ENCODE results near the gene AUTS2.

The AUTS2 gene

GRCh38 chr7:70615066-70615606 is 1016.9 kb downstream of the AUTS2 start:
- TF ChIP-seq CTCF (IDR thresholded peaks at IDR 0.05; ENCODE audit: insufficient read depth, low read length, missing control alignments), result no peak
- DNase-seq (ENCODE audit: low read depth, low spot score), result no peak
- H3K4me3 ChIP-seq (ENCODE audit: low read depth, low read length), result no peak overlapping the region
- ChIA-PET CTCF (interaction anchor here (1.2 to 2.2 kb wide), 2 partner anchors 10 to 14 kb away, joined by 4 to 5 read pairs; no protein-coding TSS in a partner anchor), POLR2A (no interaction called here)

DNA sequence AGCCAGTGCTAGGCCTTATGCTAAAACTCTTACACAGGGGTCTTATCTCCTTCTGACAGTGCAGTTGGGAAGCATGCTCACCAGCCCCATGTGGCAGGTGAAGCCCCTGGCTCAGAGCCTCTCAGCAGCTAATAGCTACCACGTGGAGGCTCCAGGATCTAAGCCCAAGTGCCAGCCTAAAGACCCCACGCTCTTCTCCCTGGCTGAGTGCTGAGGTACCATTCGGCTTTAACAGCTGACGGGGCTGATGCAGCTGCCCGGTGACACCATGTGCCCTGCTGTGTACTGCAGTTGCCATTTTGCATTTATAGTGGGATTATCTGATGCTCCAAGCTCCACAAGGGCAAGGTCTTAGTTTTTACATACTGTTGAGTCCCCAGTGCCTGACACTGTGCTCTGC is 1017.9 kb downstream of the AUTS2 start:
- H3K4me3 ChIP-seq (ENCODE audit: low read depth, low read length), result no peak overlapping the region
- no peak for TF ChIP-seq CTCF (IDR thresholded peaks at IDR 0.05; ENCODE audit: insufficient read depth, low read length, missing control alignments)
- CTCF ChIA-PET, result interaction anchor here (1.2 to 2.2 kb wide), 2 partner anchors 11 to 13 kb away, joined by 4 to 5 read pairs; no protein-coding TSS in a partner anchor
- DNase-seq (ENCODE audit: low read depth, low spot score), result no peak
- POLR2A ChIA-PET, result no interaction called here

- ChIA-PET POLR2A (no interaction called here), CTCF (interaction anchor here (2.2 kb wide), 1 partner anchor 11 kb away, joined by 5 read pairs; no protein-coding TSS in a partner anchor)
- H3K4me3 ChIP-seq (ENCODE audit: low read depth, low read length), result no peak overlapping the region
- DNase-seq (ENCODE audit: low read depth, low spot score), result no peak
- no peak for TF ChIP-seq CTCF (IDR thresholded peaks at IDR 0.05; ENCODE audit: insufficient read depth, low read length, missing control alignments)
These were observed 1018.5 kb downstream of the AUTS2 start for GRCh38 chr7:70616821-70617220.

DNA sequence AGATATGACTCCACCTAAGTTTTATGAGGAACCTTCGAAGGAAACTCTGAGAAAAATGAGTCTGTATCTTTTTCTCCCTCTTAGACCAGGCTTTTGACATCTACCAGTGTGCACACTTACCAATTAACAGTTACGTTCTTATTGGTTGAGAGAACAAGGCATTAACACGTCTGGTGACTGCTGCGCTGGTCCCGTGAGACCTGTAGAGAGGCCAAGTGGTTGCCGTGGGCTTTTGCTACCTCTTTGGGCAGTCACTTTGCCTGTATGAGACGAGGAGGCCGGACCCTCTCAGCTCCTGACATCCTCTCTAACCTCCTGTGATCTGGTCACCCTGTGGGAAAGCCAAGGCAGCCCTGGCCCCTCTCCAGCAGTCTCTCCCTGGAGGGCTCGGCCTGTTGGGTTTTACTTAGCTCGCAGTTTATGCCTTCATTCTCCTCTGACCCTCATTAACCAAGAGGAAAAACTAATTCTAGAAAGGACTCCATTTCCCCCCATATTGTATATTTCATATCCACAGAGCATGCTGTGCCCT is 1019.8 kb downstream of the AUTS2 start:
- no peak for DNase-seq (ENCODE audit: low read depth, low spot score)
- TF ChIP-seq CTCF (IDR thresholded peaks at IDR 0.05; ENCODE audit: insufficient read depth, low read length, missing control alignments), result no peak
- no peak overlapping the region for H3K4me3 ChIP-seq (ENCODE audit: low read depth, low read length)
- CTCF ChIA-PET, result no interaction called here
- POLR2A ChIA-PET, result no interaction called here

DNA sequence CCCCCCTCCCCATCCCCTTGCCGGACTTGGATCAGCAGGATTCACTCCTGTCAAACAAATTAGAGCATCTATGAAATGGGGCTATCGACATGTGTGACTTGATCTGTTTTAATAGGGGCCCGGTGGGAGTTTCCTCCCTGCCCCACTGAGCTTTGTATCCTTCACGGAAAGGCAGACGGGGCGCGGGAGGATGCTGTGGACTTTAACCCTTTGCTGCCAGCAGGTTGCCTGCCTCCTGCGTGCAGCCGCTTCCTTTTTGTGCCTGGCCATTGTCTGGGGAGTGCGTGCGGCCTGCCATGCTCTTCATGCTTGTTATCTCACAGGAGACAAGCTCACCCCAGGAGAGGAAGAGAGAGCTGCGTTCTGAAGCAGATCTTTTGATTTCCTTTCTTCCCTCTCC is 1020.9 kb downstream of the AUTS2 start:
- no peak overlapping the region for H3K4me3 ChIP-seq (ENCODE audit: low read depth, low read length)
- POLR2A ChIA-PET, result no interaction called here
- DNase-seq (ENCODE audit: low read depth, low spot score), result no peak
- TF ChIP-seq CTCF (IDR thresholded peaks at IDR 0.05; ENCODE audit: insufficient read depth, low read length, missing control alignments), result no peak
- CTCF ChIA-PET, result no interaction called here

DNA sequence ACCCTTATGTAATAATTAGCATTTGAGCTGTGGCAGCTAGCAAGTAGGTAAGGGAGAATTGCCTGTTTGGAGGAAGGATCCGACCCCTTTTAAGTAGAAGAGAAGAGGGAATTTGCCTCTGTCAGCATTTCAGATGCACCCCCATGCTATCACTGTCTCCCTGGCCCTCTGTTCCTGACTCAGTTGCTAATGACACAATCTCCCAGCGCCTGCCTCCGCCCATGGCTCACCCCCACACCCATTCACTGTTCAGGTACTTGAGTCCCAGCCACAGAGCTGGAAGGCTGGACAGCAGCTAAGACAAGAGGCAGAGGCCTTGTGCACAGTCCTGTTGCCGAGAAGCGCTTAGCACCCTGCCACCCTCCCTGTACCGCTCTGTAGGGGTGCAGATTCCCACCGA is 1021.4 kb downstream of the AUTS2 start:
- ChIA-PET POLR2A (no interaction called here), CTCF (no interaction called here)
- no peak overlapping the region for H3K4me3 ChIP-seq (ENCODE audit: low read depth, low read length)
- DNase-seq (ENCODE audit: low read depth, low spot score), result no peak
- no peak for TF ChIP-seq CTCF (IDR thresholded peaks at IDR 0.05; ENCODE audit: insufficient read depth, low read length, missing control alignments)
